ENCODE measurements around the gene PPP1R9B. TPM values are rescaled to one million over a fixed set of nuclear protein-coding genes. Genes with fewer than 3 reads are reported as not detected.

The PPP1R9B gene
- total RNA-seq, 2 donors from 2014 or later, result 82.9 to 111 TPM

GRCh38 chr17:50087912-50088405, 62.5 kb downstream of the PPP1R9B start:
- no peak for DNase-seq
- peaks cover 2% of the 10 kb centered on the region for H3K4me1 Mint-ChIP-seq
- no peak overlapping the region for H3K4me3 Mint-ChIP-seq
- H3K9me3 ChIP-seq (ENCODE audit: control insufficient read depth, low read length, poor library complexity, severe bottlenecking), result no peaks in the 10 kb centered on the region
- no peaks in the 10 kb centered on the region for H3K36me3 Mint-ChIP-seq (ENCODE audit: low read depth)
- H3K27ac Mint-ChIP-seq, result no peak overlapping the region
- no peak for ATAC-seq
- H3K27me3 Mint-ChIP-seq, result no peaks in the 10 kb centered on the region

GRCh38 chr17:50087246-50087911, 63.1 kb downstream of the PPP1R9B start:
- H3K9me3 ChIP-seq (ENCODE audit: control insufficient read depth, low read length, poor library complexity, severe bottlenecking), result no peaks in the 10 kb centered on the region
- ATAC-seq (peak; percentile 95), DNase-seq (peak; percentile 60 to 74 (median 61))
- Mint-ChIP-seq H3K4me3 (no peak overlapping the region), H3K27ac (peak overlapping the region; percentile 14), H3K4me1 (peaks cover 2% of the 10 kb centered on the region), H3K36me3 (ENCODE audit: low read depth) (no peaks in the 10 kb centered on the region), H3K27me3 (no peaks in the 10 kb centered on the region)

Other genes starting within 250 kb of the PPP1R9B start
- under 1 TPM in 1 of 2 donors, not detected in 1; 0.68 TPM for gene DLX4, start 181.5 kb downstream of the PPP1R9B start, total RNA-seq
- gene DLX3, start 155.5 kb downstream of the PPP1R9B start, total RNA-seq, result not detected
- 10 to 100 TPM in 1 of 2 donors, 1 to 10 TPM in 1; 8.0 to 10.6 TPM for gene ITGA3, start 94.6 kb downstream of the PPP1R9B start, total RNA-seq
- 10 to 100 TPM; 19.9 to 20.9 TPM for gene PDK2, start 55.3 kb downstream of the PPP1R9B start, total RNA-seq
- 1 to 10 TPM; 1.7 to 5.8 TPM for gene SAMD14, start 20.5 kb downstream of the PPP1R9B start, total RNA-seq
- not detected for gene SGCA, start 15.3 kb upstream of the PPP1R9B start, total RNA-seq
- 10 to 100 TPM; 15.4 to 16.6 TPM for gene COL1A1, start 51.0 kb upstream of the PPP1R9B start, total RNA-seq
- not detected for gene TMEM92, start 123.8 kb upstream of the PPP1R9B start, total RNA-seq
- gene XYLT2, start 195.4 kb upstream of the PPP1R9B start, total RNA-seq, result 10 to 100 TPM; 19.2 to 20.4 TPM
- gene MRPL27, start 222.5 kb upstream of the PPP1R9B start, total RNA-seq, result 10 to 100 TPM; 29.4 to 37.0 TPM
- 1 to 10 TPM in 1 of 2 donors, under 1 TPM in 1; 0.55 to 1.3 TPM for gene EME1, start 222.6 kb upstream of the PPP1R9B start, total RNA-seq
- 10 to 100 TPM; 45.2 to 51.9 TPM for gene LRRC59, start 246.8 kb upstream of the PPP1R9B start, total RNA-seq

All from T-helper 17 cell (primary cell).